Measurements from ENCODE around the gene SBSN.

The SBSN gene

DNA sequence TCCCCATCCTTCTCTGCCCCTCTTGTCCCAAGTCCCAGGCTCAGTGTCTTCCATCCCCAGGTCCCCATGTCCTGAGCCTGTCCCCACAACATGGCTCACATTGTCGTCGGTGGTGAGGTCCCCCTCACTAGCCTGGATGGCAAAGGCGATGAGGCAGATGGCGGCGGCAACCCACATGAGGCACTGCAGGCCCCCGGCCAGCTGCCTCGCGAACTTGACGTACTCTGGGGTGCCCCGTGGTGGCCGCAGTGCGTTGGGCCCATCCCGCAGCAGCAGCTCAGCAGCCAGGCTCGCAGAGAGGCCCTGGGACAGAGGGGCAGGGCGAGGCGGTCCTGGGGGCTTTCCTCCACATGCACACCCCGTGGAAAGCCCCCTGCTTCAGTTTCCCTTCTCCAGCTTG, 34.2 kb upstream of the SBSN start:
- H3K27ac ChIP-seq = no peak overlapping the region
- TF ChIP-seq ZFX (IDR thresholded peaks at IDR 0.05) = no peak
- TF ChIP-seq, protein P1, sequence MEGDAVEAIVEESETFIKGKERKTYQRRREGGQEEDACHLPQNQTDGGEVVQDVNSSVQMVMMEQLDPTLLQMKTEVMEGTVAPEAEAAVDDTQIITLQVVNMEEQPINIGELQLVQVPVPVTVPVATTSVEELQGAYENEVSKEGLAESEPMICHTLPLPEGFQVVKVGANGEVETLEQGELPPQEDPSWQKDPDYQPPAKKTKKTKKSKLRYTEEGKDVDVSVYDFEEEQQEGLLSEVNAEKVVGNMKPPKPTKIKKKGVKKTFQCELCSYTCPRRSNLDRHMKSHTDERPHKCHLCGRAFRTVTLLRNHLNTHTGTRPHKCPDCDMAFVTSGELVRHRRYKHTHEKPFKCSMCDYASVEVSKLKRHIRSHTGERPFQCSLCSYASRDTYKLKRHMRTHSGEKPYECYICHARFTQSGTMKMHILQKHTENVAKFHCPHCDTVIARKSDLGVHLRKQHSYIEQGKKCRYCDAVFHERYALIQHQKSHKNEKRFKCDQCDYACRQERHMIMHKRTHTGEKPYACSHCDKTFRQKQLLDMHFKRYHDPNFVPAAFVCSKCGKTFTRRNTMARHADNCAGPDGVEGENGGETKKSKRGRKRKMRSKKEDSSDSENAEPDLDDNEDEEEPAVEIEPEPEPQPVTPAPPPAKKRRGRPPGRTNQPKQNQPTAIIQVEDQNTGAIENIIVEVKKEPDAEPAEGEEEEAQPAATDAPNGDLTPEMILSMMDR (conservative IDR thresholded peaks at IDR 0.05) = no peak

DNA sequence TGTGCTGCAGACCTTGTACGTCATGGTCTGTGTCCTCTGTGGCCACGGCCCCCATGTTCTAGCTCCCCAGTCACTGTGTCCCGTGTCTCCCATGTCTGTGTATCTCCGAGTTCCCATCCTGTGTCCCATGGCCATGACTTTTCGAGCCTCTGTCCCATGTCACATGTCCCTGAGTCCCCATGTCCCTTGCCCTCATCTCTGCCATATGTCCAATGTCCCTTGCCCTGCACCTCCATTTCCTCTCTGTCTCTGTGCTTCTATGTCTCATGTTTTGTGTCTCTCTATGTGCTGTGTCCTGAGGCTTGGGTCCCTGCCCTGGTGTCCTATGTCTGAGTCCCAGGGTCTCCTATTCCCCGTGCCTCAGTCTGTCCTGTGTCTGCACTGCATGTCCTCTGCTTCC, 33.3 kb upstream of the SBSN start:
- TF ChIP-seq ZFX (IDR thresholded peaks at IDR 0.05) = no peak
- TF ChIP-seq, protein P1 (conservative IDR thresholded peaks at IDR 0.05) = no peak
- H3K27ac ChIP-seq = no peak overlapping the region

DNA sequence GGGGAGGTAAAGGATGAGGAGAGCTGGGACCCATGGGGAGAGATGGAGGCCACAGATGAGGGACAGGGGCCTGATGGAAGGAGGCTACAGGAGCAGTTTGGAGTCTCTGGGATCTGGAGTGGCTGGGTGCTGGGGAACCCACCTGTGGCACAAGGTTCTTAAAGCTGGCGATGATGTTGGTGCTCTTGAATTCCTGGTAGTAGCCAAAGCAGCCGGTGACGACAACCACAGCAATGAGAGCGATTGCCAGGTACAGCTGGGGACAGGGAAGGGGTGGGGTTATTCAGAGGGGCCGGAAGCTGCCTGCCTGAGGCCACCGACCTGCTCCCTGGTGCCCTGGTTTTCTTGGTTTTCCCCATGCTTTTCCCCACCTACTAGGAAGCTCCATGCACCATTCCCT, 32.6 kb upstream of the SBSN start:
- TF ChIP-seq ZFX (IDR thresholded peaks at IDR 0.05) = no peak
- TF ChIP-seq, protein P1 (conservative IDR thresholded peaks at IDR 0.05) = no peak

DNA sequence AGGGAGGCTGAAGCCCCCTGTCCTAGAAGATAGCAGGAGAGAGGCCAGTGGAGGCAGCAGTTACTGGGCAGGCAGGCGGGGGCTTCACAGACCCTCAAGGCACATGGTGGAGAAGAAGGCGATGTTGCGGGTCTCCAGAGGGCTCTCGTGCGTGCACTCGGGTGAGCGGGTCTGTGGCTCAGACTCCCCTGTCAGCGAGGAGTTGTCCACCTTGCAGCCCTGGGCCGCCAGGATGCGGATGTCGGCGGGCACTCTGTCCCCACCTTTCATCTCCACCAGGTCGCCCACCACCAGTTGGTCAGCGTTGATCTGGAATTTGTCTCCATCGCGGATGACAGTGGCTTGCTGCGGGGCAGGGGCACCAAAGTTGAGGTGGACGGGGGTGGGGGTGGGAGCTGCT, 32.2 kb upstream of the SBSN start:
- no peak overlapping the region for H3K27ac ChIP-seq
- TF ChIP-seq ZFX (IDR thresholded peaks at IDR 0.05) = no peak
- TF ChIP-seq, protein P1 (conservative IDR thresholded peaks at IDR 0.05) = no peak

More for the DNA sequence above, 32.6 kb upstream of the SBSN start:
- no peak overlapping the region for H3K27ac ChIP-seq

DNA sequence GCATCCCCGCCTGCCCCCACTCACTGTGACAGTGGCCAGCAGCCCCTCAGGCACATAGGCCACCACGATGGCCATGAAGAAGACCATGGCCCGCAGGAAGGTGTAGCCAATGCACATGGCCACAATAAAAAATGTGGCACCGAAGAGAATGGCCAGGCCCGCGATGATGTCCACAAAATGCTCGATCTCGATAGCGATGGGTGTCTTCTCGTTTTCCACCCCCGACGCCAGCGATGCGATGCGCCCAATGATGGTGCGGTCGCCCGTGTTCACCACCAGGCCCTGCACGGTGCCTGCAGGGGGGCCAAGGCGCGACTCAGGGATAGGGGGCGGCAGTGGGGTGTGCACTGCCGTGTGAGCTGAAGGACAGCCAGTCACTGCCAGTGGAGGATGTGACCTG, 31.7 kb upstream of the SBSN start:
- TF ChIP-seq, protein P1 (conservative IDR thresholded peaks at IDR 0.05) = no peak
- no peak for TF ChIP-seq ZFX (IDR thresholded peaks at IDR 0.05)
- H3K27ac ChIP-seq = no peak overlapping the region

DNA sequence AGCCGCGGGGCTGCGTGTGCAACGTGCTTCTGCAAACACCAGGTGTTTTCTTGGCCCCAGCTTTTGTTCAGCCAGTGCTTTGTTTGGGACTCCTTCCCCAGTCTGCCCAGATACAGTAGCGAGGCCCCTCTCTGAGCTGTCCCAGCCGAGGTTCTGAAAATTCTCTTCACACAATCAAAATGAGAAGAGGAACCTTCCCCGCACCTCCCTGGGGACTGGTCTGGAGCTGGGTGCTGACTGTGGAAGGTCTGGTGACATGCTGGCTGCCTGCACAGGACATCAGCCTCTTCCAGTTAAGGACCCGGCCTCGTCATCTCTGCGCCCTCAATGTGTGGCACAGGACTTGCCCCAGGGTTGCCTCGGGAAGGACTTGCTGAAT, 31.2 kb upstream of the SBSN start:
- no peak overlapping the region for H3K27ac ChIP-seq
- TF ChIP-seq, protein P1 (conservative IDR thresholded peaks at IDR 0.05) = no peak
- TF ChIP-seq ZFX (IDR thresholded peaks at IDR 0.05) = no peak

DNA sequence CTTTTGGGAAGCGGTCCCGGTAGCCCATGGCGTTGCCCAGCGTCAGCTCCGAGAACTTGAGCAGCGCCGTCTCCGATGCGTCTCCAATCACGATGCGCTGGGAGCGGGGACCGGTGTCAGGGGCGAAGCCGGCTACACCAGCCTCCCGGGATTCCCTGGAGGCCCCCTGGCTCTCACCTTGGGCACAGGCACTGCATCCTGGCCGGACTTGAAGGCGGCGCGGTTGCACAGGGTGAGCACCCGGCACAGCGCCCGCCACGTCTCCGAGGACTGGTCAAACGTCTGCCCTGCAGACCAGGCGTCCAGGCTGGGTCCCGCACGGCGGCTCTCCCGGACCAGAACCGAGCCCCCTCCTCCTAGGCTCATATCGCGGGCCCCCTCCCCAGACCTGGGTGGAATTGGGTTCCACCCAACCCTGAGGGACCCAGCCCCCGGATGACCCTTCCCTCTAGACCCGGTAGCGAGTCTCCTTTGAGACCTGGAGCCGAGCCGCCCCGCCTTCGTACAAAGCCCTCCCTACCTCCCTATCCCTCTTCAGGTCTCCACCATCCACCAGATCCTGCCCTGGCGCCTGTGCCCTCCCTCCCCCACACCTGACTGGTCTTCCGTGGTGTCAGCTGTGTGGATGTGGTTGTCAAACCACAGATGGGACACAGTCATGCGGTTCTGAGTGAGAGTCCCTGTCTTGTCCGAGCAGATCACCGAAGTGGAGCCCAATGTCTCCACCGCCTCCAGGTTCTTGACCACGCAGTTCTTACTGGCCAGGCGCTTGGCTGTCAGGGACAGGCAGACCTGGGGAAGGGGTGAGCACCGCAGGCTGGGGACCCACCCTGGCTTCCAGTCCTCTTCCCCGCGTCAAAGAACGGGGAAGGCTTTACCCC, 30.5 kb upstream of the SBSN start:
- no peak overlapping the region for H3K27ac ChIP-seq
- TF ChIP-seq, protein P1 (conservative IDR thresholded peaks at IDR 0.05) = no peak
- no peak for TF ChIP-seq ZFX (IDR thresholded peaks at IDR 0.05)
